Rectal smooth muscle tissue (tissue), 1 donor: Measurements from ENCODE around the gene TRIML1.

Experiments
- H3K27ac ChIP-seq: one replicate; pipeline ENCODE4 v1.7.0; 2013; ENCODE audit warnings: low read depth, low read length, inconsistent platforms
- H3K27me3 ChIP-seq: one replicate; pipeline ENCODE4 v1.7.0; 2013; ENCODE audit warnings: low read length; ENCODE audit not compliant: control insufficient read depth, insufficient read depth
- H3K36me3 ChIP-seq: one replicate; pipeline ENCODE4 v1.7.0; 2013; ENCODE audit warnings: low read length; ENCODE audit not compliant: control insufficient read depth, insufficient read depth
- H3K4me1 ChIP-seq: one replicate; pipeline ENCODE4 v1.7.0; 2013; ENCODE audit warnings: low read length; ENCODE audit not compliant: control insufficient read depth, insufficient read depth
- H3K4me3 ChIP-seq: one replicate; pipeline ENCODE4 v1.7.0; 2013; ENCODE audit warnings: low read length
- H3K9ac ChIP-seq: one replicate; pipeline ENCODE4 v1.7.0; 2013; ENCODE audit warnings: low read length

TRIML1 gene

DNA sequence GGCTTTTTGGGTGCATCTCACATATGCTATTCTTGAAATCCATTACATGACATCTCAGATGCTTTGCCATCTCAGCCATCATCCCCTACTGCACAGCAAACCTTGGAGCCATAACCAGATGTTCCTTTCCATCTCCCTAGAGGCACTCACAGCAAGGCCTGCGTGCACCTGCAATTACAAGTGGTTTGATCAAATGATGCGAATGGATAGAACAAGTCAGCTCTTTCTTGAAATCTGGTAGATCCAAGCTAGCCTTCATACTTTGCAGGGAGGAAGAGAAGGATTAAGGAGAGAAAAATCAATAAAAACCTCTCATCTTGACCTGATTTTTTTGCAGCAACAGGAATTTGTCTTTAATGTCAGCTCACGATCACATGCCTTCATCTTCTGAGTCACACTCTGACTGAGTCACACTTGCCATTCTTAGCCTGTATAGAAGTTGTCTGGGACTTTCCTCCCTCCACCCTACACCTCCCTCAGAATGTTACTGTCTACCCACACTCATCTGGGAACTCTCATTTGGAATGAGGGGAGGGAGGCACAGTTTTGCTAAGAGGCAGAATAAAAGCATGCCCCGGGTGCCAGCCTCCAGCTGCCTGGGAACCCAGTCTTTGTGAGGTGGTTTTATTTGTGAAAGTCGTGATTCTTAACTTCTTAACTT is 11.9 kb upstream of the TRIML1 start:
- no peak overlapping the region for H3K9ac ChIP-seq
- no peaks in the 10 kb centered on the region for H3K27me3 ChIP-seq
- H3K4me1 ChIP-seq, result no peaks in the 10 kb centered on the region
- no peak overlapping the region for H3K4me3 ChIP-seq
- H3K27ac ChIP-seq, result no peak overlapping the region
- no peaks in the 10 kb centered on the region for H3K36me3 ChIP-seq

DNA sequence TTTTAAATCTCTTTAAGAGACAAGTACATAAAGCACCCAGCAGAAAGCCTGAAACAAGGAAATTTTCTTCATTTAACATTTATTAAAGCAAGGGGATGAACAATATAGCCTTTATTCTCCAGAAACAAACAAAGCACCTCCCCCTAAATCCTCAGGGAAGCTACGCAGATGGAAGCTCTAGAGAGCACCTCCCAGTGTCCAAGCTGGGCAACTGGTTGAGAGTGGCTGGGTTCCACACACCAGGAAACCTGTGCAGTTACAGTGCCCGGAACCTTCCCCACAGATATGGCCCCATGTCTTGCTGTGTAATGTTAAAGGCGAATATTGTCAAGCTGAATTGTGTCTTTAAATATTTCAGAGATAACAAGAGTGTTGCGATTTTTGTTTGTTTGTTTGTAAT is 8.9 kb upstream of the TRIML1 start:
- Histone ChIP-seq H3K36me3 (no peaks in the 10 kb centered on the region), H3K27me3 (no peaks in the 10 kb centered on the region), H3K9ac (no peak overlapping the region), H3K4me3 (no peak overlapping the region), H3K27ac (no peak overlapping the region), H3K4me1 (no peaks in the 10 kb centered on the region)

DNA sequence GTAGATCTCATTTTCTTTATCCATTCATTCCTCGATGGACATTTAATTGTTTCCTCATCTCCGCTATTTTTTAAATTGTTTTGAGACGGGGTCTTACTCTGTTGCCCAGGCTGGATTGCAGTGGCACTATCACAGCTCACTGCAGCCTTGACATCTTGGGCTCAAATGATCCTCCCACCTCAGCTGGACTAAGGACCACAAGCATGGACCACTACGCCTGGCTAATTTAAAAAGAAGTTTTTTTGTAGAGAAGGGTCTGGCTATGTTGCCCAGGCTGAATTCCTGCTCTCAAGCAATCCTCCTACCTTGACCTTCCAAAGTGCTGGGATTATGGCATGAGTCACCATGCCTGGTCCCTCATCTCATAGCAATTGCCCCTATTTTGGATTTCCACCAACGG is 7.0 kb upstream of the TRIML1 start:
- Histone ChIP-seq H3K4me3 (no peak overlapping the region), H3K36me3 (no peaks in the 10 kb centered on the region), H3K27ac (no peak overlapping the region), H3K4me1 (no peaks in the 10 kb centered on the region), H3K9ac (no peak overlapping the region), H3K27me3 (no peaks in the 10 kb centered on the region)

GRCh38 chr4:188138227-188138626 is 1.0 kb upstream of the TRIML1 start:
- no peaks in the 10 kb centered on the region for H3K4me1 ChIP-seq
- no peak overlapping the region for H3K27ac ChIP-seq
- no peaks in the 10 kb centered on the region for H3K36me3 ChIP-seq
- no peak overlapping the region for H3K4me3 ChIP-seq
- no peaks in the 10 kb centered on the region for H3K27me3 ChIP-seq
- no peak overlapping the region for H3K9ac ChIP-seq

DNA sequence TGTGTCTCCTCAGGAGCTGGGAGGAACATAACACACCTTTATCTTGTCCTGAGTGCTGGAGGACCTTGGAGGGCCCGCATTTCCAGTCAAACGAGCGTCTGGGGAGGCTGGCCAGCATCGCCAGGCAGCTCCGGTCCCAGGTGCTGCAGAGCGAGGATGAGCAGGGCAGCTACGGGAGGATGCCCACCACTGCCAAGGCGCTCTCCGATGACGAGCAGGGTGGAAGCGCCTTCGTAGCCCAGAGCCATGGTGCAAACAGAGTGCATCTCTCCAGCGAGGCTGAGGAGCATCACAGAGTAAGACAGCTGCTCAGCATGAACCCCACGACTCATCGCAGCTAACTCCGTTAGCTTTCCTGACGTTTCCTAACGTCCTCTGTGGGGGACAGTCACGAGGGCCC is 430 bp downstream of the TRIML1 start:
- Histone ChIP-seq H3K4me1 (no peaks in the 10 kb centered on the region), H3K36me3 (no peaks in the 10 kb centered on the region), H3K9ac (no peak overlapping the region), H3K27ac (no peak overlapping the region), H3K4me3 (no peak overlapping the region), H3K27me3 (no peaks in the 10 kb centered on the region)

- Histone ChIP-seq H3K27me3 (no peaks in the 10 kb centered on the region), H3K36me3 (no peaks in the 10 kb centered on the region), H3K4me3 (no peak overlapping the region), H3K4me1 (no peaks in the 10 kb centered on the region), H3K9ac (no peak overlapping the region), H3K27ac (no peak overlapping the region)
Observed at GRCh38 chr4:188143731-188144130, 4.5 kb downstream of the TRIML1 start.

GRCh38 chr4:188145601-188146000 is 6.4 kb downstream of the TRIML1 start:
- no peaks in the 10 kb centered on the region for H3K4me1 ChIP-seq
- H3K27ac ChIP-seq, result no peak overlapping the region
- H3K9ac ChIP-seq, result no peak overlapping the region
- no peaks in the 10 kb centered on the region for H3K27me3 ChIP-seq
- no peaks in the 10 kb centered on the region for H3K36me3 ChIP-seq
- no peak overlapping the region for H3K4me3 ChIP-seq

DNA sequence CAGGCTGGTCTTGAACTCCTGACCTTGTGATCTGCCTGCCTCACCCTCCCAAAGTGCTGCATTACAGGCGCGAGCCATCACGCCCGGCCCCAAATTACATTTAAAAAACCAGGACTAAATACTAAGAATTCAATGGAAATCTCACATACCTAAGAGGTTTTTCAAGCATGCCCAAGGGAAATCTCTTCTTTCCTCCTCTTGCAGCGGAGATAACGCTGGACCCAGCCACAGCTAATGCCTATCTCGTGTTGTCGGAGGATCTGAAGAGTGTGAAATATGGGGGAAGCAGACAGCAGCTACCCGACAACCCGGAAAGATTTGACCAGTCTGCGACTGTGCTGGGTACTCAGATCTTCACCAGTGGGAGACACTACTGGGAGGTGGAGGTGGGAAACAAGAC is 7.4 kb downstream of the TRIML1 start:
- Histone ChIP-seq H3K27me3 (no peaks in the 10 kb centered on the region), H3K36me3 (no peaks in the 10 kb centered on the region), H3K27ac (no peak overlapping the region), H3K4me3 (no peak overlapping the region), H3K9ac (no peak overlapping the region), H3K4me1 (no peaks in the 10 kb centered on the region)

DNA sequence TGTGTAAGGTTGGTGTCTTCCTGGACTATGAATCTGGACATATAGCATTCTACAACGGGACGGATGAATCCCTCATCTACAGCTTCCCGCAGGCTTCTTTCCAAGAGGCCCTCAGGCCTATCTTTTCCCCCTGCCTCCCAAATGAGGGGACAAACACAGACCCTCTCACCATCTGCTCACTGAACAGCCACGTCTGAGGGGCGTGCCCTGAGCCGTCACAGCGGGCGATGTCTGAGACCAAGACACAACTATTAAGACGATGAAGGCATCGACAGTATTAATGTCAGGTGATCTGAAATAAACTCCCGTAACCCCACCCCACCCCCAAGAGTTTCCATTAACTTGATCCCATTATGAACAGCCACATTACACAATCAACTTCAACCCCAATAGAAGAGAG is 7.9 kb downstream of the TRIML1 start:
- Histone ChIP-seq H3K4me1 (no peaks in the 10 kb centered on the region), H3K4me3 (no peak overlapping the region), H3K36me3 (no peaks in the 10 kb centered on the region), H3K27ac (no peak overlapping the region), H3K9ac (no peak overlapping the region), H3K27me3 (no peaks in the 10 kb centered on the region)

GRCh38 chr4:188147776-188148175 is 8.5 kb downstream of the TRIML1 start:
- Histone ChIP-seq H3K9ac (no peak overlapping the region), H3K4me3 (no peak overlapping the region), H3K27me3 (no peaks in the 10 kb centered on the region), H3K4me1 (no peaks in the 10 kb centered on the region), H3K27ac (no peak overlapping the region), H3K36me3 (no peaks in the 10 kb centered on the region)

GRCh38 chr4:188154668-188155405 is 15.6 kb downstream of the TRIML1 start:
- Histone ChIP-seq H3K27me3 (no peaks in the 10 kb centered on the region), H3K4me3 (no peak overlapping the region), H3K9ac (no peak overlapping the region), H3K36me3 (no peaks in the 10 kb centered on the region), H3K4me1 (no peaks in the 10 kb centered on the region), H3K27ac (no peak overlapping the region)

DNA sequence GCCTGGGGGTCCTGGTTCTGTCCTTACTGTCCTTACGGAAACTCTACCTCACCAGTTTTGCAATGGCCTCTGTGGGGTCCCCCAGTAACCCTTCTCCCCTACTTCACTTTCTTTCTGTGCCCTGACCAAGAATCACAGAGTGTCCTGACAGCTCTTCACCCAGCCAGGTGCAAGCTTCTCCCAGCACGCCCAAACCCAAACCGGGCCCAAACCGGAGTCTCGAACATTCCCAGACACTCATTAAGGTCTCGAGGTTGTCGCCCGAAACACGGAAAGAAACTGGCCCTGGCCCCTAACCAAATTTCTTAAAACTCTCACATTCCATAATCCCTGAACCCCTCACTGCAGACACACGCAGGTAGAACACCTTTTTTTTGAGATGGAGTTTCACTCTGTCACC is 19.1 kb downstream of the TRIML1 start:
- Histone ChIP-seq H3K4me3 (no peak overlapping the region), H3K4me1 (no peaks in the 10 kb centered on the region), H3K27me3 (no peaks in the 10 kb centered on the region), H3K9ac (no peak overlapping the region), H3K27ac (no peak overlapping the region), H3K36me3 (no peaks in the 10 kb centered on the region)
